Spleen (tissue), 7 donors: ENCODE data around the gene GABBR2.

ENCODE experiments used
- CTCF ChIP-seq, 11 experiments: fragments of 200-600 bp in 7 of 11; fragments of 450-650 bp in 4 of 11; sonication (generic) in 4 of 11; IDR thresholded peaks in 8 of 11; conservative IDR thresholded peaks in 3 of 11; 1 replicate in 7 of 11; 2 replicates in 4 of 11; pipeline versions ENCODE4 v1.4.0 to v1.8.0; 2016 to 2021; ENCODE audit warnings: antibody characterized with exemption in 11 of 11, inconsistent platforms in 4 of 11, mild to moderate bottlenecking in 1 of 11
- POLR2AphosphoS5 ChIP-seq, 3 donors: sonication (generic); formaldehyde crosslinking; IDR thresholded peaks; one replicate each; pipeline ENCODE4 v1.5.1; 2017; ENCODE audit warnings: antibody characterized with exemption in 3 of 3
- donor health status: DM: no; HTN: no; CAD: no; lungs with moderate emphysema.
- donor health status: DM: no; HTN: no; CAD: no.
- donor health status: DM: no; HTN: no; CAD: no.

- TF ChIP-seq CTCF (IDR thresholded peaks at IDR 0.05 in 8 of 11, conservative IDR thresholded peaks at IDR 0.05 in 3 of 11) (no peak), POLR2AphosphoS5 (IDR thresholded peaks at IDR 0.05) (no peak)
Observed at GRCh38 chr9:98253565-98253964, 455.2 kb downstream of the GABBR2 start.
